Vagina (tissue), 2 donors: ENCODE measurements around the gene PITPNM2.

Experiments used
- POLR2A ChIP-seq, 2 donors: fragments of 450-650 bp; IDR thresholded peaks; one replicate each; pipeline ENCODE4 v1.6.1; 2017; ENCODE audit warnings: antibody characterized with exemption in 2 of 2, mild to moderate bottlenecking in 2 of 2, moderate library complexity in 2 of 2
- POLR2AphosphoS5 ChIP-seq, 2 donors: sonication (generic); formaldehyde crosslinking; IDR thresholded peaks; one replicate each; pipeline ENCODE4 v1.9.0; 2017; ENCODE audit warnings: antibody characterized with exemption in 2 of 2, mild to moderate bottlenecking in 2 of 2, low read depth in 1 of 2; ENCODE audit not compliant: insufficient read depth in 1 of 2
- TF ChIP-seq, protein P1 (sequence below), 3 experiments: fragments of 450-650 bp in 2 of 3; fragments of 200-600 bp in 1 of 3; sonication (generic) in 1 of 3; IDR thresholded peaks; one replicate each; pipeline ENCODE4 v1.5.1; 2017 to 2019; ENCODE audit warnings: antibody characterized with exemption in 3 of 3, mild to moderate bottlenecking in 2 of 3, moderate library complexity in 2 of 3

DNA sequence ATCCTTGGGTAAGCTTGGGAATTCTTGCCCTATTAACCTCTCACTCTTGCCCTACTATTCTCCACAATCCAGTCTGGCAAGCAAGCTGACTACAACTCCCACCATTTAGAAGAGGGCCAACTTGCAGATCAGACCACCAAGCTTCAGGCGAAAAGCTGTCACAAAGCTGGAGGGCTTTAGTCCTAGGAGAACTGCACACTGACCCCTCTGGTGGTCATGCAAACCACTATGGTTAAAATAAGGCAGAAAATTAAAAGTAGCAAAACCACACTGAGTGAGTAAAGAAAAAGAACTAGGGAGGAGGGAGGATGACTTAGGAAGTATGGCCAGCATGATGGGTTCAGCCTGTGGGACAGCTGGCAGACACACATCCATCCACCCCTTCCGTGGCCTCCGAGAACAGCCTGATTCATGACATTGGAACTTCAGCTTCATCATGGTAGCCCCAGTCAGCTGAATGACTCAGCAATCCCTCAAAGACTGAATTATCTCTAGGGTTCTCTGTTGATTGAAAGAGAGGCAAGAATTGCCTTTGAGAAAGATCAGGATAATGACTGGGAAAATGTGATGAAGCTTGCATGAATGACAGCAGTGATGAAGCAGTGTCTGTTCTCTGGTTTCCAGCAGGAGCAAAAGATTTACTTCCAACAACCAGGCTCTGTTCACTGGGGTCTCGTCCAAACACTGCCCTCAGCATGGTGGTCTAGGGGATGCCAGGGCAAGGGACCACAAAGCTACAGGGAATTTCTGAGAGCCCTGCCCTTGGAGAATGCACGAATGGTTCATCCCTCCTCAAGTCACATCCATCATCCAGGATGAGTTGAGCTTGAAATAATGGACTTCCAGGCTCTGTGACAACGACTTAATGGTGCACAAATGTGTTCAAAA lies 24.4 kb downstream of the PITPNM2 start:
- TF ChIP-seq POLR2A (IDR thresholded peaks at IDR 0.05) (no peak), POLR2AphosphoS5 (IDR thresholded peaks at IDR 0.05; ENCODE audit: insufficient read depth in 1 of 2, low read depth in 1 of 2) (peak in 1 of 2 donors; percentile 62)
- TF ChIP-seq, protein P1, sequence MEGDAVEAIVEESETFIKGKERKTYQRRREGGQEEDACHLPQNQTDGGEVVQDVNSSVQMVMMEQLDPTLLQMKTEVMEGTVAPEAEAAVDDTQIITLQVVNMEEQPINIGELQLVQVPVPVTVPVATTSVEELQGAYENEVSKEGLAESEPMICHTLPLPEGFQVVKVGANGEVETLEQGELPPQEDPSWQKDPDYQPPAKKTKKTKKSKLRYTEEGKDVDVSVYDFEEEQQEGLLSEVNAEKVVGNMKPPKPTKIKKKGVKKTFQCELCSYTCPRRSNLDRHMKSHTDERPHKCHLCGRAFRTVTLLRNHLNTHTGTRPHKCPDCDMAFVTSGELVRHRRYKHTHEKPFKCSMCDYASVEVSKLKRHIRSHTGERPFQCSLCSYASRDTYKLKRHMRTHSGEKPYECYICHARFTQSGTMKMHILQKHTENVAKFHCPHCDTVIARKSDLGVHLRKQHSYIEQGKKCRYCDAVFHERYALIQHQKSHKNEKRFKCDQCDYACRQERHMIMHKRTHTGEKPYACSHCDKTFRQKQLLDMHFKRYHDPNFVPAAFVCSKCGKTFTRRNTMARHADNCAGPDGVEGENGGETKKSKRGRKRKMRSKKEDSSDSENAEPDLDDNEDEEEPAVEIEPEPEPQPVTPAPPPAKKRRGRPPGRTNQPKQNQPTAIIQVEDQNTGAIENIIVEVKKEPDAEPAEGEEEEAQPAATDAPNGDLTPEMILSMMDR (IDR thresholded peaks at IDR 0.05), result no peak
